GM12891 (cell line): ENCODE measurements around the gene WNT3.
A peak's percentile ranks its signal among the peaks of the same experiment; 100 is the strongest.
"Not testable (repeated sequence)": the region's sequence is repeated elsewhere in the genome, so short reads cannot be mapped to it uniquely, and the experiment has no call there.

Experiments used
- DNase-seq: peaks from one replicate; pipeline ENCODE4 v3.0.0; 2011; ENCODE audit warnings: low spot score; ENCODE audit not compliant: insufficient read length
- FAIRE-seq: peaks from 2 replicates; lab custom pipeline; 2011; peaks lifted over from hg19 to GRCh38; lab: Jason Lieb, UNC
- PAX5 ChIP-seq: IDR thresholded peaks from 2 replicates; pipeline ENCODE4 v1.6.1; 2011; ENCODE audit warnings: low read length, moderate library complexity, mild to moderate bottlenecking; ENCODE audit not compliant: insufficient read depth, severe bottlenecking
- POLR2A ChIP-seq: IDR thresholded peaks from 2 replicates; pipeline ENCODE4 v1.6.1; 2011; ENCODE audit warnings: low read depth, low read length, control low read depth
- POLR2AphosphoS5 ChIP-seq: IDR thresholded peaks from 2 replicates; pipeline ENCODE4 v1.6.1; 2011; ENCODE audit warnings: low read depth, low read length, control low read depth
- POU2F2 ChIP-seq: IDR thresholded peaks from 2 replicates; pipeline ENCODE4 v1.6.1; 2011; ENCODE audit warnings: low read depth, mild to moderate bottlenecking, control low read depth, low read length, moderate library complexity
- SPI1 ChIP-seq: IDR thresholded peaks from 2 replicates; pipeline ENCODE4 v1.6.1; 2011; ENCODE audit warnings: low read depth, low read length, control low read depth
- TAF1 ChIP-seq: IDR thresholded peaks from 2 replicates; pipeline ENCODE4 v1.6.1; 2011; ENCODE audit warnings: low read depth, low read length, control low read depth

The WNT3 gene

GRCh38 chr17:46774108-46774737, 44.3 kb downstream of the WNT3 start:
- FAIRE-seq (no peak), DNase-seq (no peak)
- TF ChIP-seq POU2F2: no peak
- no peak for TF ChIP-seq TAF1
- TF ChIP-seq SPI1: no peak
- no peak for TF ChIP-seq POLR2A
- no peak for TF ChIP-seq PAX5
- no peak for TF ChIP-seq POLR2AphosphoS5

GRCh38 chr17:46773676-46774075, 44.8 kb downstream of the WNT3 start:
- FAIRE-seq (no peak), DNase-seq (no peak)
- no peak for TF ChIP-seq TAF1
- no peak for TF ChIP-seq POLR2A
- no peak for TF ChIP-seq SPI1
- TF ChIP-seq PAX5: no peak
- no peak for TF ChIP-seq POU2F2
- TF ChIP-seq POLR2AphosphoS5: no peak

GRCh38 chr17:46773221-46773605, 45.3 kb downstream of the WNT3 start:
- TF ChIP-seq PAX5 (no peak), POLR2A (no peak), TAF1 (no peak), POU2F2 (no peak), POLR2AphosphoS5 (no peak)
- FAIRE-seq: no peak
- DNase-seq: no peak

DNA sequence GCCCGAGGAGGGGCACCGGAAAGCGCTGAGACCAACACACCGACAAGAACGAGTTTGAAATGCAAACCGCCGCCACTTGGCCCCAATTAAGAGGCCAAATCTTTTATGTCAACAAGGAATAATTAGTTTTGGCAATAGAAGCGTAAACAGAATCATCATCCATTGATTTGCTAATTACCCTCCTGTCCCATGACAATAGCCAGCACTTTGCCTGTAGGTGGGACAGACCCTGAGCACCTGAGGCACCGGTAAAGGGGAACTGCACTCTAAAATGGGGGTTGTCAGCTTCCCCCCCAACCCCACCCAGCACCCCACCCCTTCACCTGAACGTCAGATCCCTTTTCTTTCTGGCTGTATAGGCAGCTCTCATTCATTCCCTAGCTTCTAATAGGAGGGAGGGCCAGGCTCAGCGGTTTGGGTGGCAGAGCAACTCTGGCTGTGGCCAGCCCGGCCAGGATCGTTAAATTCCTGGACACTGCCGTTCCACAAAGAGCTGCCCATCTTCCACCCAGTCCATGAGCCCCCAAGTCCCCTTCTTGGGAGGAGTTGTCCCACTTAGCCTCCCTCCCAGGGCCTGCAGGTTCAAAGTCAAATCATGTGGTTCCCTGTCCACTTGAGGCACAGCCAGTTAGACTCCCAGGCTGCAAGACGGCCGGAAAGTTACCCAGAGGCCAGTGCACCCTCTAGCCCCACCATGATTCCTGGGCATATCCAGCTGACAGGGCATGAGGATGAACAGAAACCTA, 45.8 kb downstream of the WNT3 start:
- DNase-seq (no peak), FAIRE-seq (no peak)
- no peak for TF ChIP-seq POU2F2
- 0 out of 2 replicates have a peak, but pooled peaks have one; percentile 2 for TF ChIP-seq SPI1
- no peak for TF ChIP-seq PAX5
- no peak for TF ChIP-seq POLR2AphosphoS5

DNA sequence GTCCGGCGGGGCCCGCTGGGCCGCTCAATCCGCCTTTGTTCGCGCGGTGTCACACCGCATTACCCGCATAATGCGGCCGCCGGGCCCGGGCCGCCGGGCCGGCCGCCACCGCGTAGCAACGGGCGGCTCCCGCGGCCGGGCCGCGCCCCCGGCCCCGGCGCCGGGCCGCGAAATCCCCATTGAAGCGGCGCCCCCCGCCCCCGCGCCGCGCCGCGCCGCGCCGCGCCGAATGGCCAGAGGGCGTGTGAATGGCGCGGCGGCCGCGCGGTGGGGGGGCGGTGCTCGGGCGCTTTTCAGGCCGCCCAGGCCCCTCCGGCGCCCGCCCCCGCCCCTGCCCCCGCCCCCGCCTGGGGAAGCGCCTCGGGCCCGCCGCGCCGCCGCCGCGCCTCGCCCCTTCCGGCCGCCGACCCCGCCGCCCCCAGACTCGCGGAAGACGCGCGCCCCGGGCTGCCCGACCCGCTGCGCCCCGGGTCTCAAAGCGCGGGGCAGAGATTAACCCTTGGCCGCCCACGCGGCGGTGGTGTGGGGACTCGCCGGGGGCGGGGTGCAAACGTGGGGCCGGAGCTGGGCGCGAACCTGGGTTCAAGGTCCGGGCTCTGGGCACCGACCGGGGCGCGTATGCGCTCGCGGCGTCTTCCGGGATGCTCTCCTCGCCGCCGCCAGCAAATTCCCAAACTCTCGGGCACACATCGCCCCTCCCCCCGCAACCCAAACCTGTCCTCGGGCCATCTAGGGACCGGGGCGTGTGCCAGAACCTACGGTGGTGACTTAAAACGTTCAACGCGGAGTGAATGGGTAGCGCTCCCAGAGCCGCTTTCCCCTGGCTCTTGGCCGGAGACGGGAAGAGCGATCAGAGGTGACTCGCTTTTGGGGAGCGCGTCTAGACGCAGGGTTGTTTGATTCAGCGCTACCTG, 46.7 kb downstream of the WNT3 start:
- no peak for DNase-seq
- FAIRE-seq: peak; percentile 35
- TF ChIP-seq PAX5 (no peak), TAF1 (no peak), POLR2A (no peak), SPI1 (no peak), POU2F2 (no peak), POLR2AphosphoS5 (no peak)

- DNase-seq: no peak
- FAIRE-seq: peak; percentile 13
- TF ChIP-seq POLR2A: no peak
- no peak for TF ChIP-seq SPI1
- TF ChIP-seq POU2F2: no peak
- no peak for TF ChIP-seq POLR2AphosphoS5
- no peak for TF ChIP-seq PAX5
These were observed 47.5 kb downstream of the WNT3 start for GRCh38 chr17:46770818-46771560.

- FAIRE-seq (no peak), DNase-seq (no peak)
- TF ChIP-seq TAF1 (no peak), POU2F2 (no peak), PAX5 (no peak), SPI1 (no peak), POLR2AphosphoS5 (no peak), POLR2A (no peak)
These were observed 48.1 kb downstream of the WNT3 start for GRCh38 chr17:46770439-46770817.

GRCh38 chr17:46769531-46770438, 48.7 kb downstream of the WNT3 start:
- peak; percentile 71 for FAIRE-seq
- no peak for TF ChIP-seq POLR2A
- TF ChIP-seq SPI1: no peak
- no peak for TF ChIP-seq POU2F2
- TF ChIP-seq TAF1: no peak
- no peak for TF ChIP-seq POLR2AphosphoS5
- no peak for TF ChIP-seq PAX5
- no peak for DNase-seq

- not testable (repeated sequence) for FAIRE-seq, DNase-seq
These were observed 49.6 kb downstream of the WNT3 start for GRCh38 chr17:46768896-46769295.
